SK-N-DZ (cell line): ENCODE measurements around the gene YTHDC1. TPM values are rescaled to one million over a fixed set of nuclear protein-coding genes. Genes with fewer than 3 reads are reported as not detected.
"Not testable (repeated sequence)": the region's sequence is repeated elsewhere in the genome, so short reads cannot be mapped to it uniquely, and the experiment has no call there.

Experiments
- DNase-seq: peaks from one replicate; pipeline ENCODE4 v3.0.0-alpha.2; 2015; ENCODE audit warnings: low spot score
- polyA plus RNA-seq, 2 experiments: library from polyadenylated mRNA; depleted of rRNA; stranded (reverse); fragments of >200 nt; gene quantifications; 2 replicates each; pipeline ENCODE4 v1.2.3, GENCODE V29; 2014

YTHDC1 gene
- 45.9 and 47.1 TPM in 2 replicates for polyA plus RNA-seq (2014; cell fraction: cytosol; rRNA removed)
- 77.2 and 97.6 TPM in 2 replicates for polyA plus RNA-seq (2014; cell fraction: nucleus; rRNA removed)

- peak; percentile 92 for DNase-seq
These were observed at the start of gene YTHDC1 for GRCh38 chr4:68349649-68350360. TSS of gene YTHDC1 (minus strand) at chr4:68350090. CDS start at chr4:68349753, 337 bp downstream.

DNA sequence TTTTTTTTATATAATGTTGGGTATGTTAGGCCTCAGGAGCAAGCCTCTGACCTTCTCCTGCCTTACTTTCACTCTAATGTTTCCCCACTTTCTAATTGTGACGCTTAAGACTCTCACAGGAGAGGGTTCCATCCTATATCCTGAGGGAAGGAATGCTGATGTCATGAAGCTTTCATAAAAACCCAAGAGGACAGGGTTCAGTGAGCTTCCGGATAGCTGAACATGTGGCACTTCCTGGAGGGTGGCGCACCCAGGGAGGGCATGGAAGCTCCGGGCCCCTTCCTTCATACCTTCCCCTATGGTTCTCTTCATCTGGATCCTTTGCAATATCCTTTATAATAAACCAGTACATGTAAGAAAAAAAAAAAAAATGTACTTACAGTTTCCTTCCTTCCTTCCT, 49.4 kb upstream of the YTHDC1 start:
- DNase-seq = no peak

DNA sequence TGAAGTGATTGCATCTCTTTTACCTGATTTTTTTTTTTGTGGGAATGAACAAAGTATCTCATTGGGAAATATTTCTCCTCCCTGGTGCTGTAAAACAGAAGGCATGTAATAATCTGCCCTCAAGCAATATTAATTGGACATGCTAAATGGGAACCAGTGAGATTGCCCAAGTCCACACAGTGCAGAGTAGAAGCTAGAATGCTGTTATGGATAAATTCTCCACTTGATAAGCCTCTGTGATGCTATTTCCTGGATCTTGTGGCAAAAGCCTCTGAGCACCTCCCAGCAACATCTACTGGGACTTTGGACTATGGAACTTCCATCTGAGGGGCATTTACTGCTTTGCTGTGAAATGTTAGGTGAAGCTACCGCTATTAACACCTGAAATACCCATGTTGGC, 46.9 kb upstream of the YTHDC1 start:
- DNase-seq = no peak

DNA sequence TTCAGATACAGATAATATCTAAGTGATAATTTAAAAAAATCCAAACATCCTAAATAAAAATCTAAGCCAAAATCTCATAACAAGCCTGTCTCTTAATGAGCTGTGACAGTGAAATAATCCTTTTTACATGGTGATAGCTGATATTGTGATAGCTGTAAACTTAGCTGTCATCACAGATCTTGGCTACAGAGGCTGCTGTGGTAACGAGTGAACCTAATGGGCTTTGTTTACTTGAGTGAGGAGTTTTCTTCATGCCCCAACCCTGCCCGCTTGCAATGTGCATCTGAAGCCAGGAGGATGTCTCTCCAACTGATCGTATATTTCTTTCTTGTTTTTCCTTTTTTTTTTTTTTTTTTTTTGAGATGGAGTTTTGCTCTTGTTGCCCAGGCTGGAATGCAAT, 41.5 kb upstream of the YTHDC1 start:
- no peak for DNase-seq

DNA sequence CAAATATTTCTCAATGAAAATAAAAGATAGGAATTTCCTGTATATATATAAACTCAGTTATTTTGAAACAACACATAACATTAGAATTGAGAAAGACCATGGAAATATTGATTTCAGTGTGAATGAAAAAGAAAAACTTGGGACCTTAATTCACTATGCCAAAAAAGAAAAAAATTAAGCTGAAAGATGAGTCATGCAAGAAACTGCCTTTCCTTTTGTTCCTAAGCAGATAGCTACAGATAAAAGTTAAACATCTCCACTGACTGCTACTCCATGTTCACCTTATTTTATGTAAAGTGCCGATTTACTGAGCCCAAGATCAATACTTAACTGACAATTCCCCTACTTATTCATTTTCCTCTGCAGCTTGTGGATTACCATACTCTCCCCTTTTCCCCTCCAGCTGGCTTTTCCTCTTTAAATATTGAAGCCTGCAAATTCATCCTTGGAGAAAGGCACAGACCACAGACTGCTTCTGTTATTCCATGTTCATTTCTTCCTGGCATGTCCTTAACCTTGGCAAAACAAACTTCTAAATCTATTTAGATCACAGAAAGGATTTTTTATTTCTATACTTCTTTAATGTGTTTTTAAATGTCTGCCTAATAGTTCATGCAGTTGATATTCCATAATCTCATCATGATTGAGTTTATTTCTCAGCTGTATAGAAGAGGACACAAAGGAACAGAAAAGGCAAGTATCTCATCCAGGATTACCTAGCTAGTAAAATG, 40.5 kb upstream of the YTHDC1 start:
- no peak for DNase-seq

DNA sequence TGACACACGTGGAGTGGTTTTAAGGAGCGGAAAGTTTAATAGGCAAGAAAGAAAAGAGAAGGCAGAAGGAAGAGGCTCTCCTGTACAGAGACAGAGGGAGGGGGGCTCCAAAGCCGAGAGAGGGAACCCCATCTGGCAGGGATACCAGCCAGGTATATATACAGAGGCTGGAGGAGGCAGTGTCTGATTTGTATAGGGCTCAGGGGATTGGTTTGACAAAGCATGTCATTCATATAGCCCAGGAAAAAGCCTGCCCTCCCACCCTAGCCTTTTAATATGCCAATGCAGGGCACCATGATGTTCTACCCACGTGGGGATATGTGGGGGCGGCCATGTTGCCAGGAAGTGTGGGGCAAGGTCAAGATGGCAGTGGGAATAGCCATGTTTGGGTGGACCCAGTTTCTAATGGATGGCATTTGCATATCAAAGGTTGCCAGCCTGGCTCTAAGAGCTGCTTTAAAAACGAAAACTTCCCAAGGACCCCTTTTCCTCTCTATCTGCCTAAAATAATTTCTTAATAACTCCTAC, 39.6 kb upstream of the YTHDC1 start:
- not testable (repeated sequence) for DNase-seq

GRCh38 chr4:68388347-68388865, 38.5 kb upstream of the YTHDC1 start:
- DNase-seq = no peak

DNA sequence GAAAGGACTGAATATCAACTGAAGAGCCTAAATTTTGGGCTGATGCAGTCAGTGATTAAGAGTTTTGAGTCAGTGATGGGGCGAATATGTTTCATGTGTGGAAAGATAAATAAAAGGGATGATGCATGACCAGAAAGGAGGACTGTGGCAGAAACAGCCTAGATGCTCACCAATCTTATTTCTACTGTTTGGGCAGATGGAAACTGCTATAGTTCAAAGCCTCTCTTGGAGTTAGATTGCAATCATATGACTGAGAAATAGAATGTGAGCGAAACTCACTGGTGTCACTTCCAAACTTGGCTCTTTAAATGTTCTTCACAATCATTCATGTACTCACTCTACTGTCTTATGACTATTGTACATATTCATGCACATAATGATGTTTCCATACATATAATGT, 35.4 kb upstream of the YTHDC1 start:
- no peak for DNase-seq

DNA sequence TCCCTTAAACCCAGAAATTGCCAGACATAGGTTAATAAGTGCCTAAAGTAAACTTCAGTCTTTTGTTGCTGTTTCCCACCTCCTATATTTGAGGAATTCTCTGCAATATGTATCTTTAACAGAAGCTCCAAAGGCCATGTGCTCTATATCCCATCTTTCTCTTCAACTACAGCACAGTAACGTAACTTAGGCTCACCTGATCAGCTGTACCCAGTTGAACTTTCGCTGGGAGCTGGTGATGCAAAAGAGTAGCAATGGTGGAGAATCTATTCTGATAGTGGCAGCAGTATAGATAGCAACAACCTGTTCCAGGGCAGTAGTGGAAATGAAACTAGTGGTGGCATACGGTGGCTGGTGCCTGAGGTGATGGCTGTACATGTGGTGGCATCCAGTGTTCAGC, 33.2 kb upstream of the YTHDC1 start:
- DNase-seq = no peak

GRCh38 chr4:68378226-68378625, 28.3 kb upstream of the YTHDC1 start:
- DNase-seq = no peak

- peak; percentile 22 for DNase-seq
These were observed 26.0 kb upstream of the YTHDC1 start for GRCh38 chr4:68375667-68376559.

DNA sequence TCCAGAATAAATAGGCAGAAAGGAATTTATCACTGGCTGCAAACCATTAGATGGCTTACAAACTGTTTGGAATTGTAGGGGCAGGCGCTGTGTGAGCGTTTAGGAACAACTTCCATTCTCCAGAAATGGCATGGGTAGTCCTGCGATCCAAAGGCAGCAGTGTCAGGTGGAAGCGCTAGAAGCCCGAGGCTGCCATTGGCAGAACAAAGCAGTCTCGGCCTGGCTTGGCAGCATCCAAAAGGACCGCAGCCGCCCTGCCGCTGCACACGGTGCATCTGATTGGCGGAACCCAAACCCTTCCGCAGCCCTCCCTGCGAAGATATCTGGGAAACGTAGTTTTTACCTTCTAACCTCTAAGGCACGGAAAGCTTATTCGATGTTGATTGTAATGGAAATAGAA, 23.6 kb upstream of the YTHDC1 start:
- DNase-seq = peak; percentile 80

DNA sequence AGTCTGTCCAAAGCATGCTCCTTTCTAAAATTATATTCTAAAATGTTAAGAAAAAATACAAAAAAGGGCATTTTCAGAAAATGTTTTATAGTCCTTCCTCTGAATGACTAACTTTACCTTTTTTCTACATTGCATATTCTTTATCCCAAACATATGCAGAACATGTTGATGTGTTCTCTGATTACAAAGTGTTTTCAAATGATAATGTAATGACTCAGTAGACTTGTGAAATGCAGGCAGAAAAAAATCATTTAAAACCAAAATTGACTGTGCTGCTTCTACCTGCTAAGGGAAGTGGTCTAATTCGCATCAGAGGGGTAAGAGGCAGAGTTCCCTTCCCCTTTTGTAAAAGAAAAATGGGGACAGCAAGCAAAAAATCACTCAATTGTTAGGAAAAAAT, 22.7 kb upstream of the YTHDC1 start:
- no peak for DNase-seq

DNA sequence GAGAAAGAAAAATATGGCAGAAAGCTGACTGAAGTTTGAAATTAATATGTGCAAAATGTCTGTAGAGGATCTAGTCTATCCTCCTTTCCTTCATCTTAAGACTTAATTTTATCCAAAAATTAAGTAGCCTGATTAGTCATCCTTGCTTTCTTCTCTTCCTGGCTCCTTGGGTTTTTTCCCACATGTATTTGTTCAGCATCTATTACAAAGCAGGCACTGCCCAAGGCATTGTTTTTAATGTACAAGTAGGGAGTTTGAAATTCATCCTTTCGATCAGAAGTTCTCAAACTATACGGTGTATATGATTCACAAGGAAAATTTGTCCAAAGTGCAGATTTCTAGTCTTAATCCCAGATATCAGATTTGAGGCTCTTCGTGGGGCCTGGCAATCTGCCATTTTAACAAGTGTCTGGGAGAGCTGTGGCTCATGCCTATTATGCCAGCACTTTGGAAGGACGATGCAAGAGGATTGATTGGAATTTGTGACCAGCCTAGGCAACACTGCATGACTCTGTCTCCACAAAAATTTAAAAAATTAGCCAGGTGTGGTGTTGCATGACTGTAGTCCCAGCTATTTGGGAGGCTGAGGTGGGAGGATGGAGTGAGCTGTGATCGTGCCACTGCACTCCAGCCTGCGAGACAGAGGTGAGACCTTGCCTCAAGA, 19.4 kb upstream of the YTHDC1 start:
- DNase-seq = no peak

GRCh38 chr4:68368691-68369131, 18.8 kb upstream of the YTHDC1 start:
- no peak for DNase-seq

GRCh38 chr4:68367835-68368234, 17.9 kb upstream of the YTHDC1 start:
- no peak for DNase-seq

DNA sequence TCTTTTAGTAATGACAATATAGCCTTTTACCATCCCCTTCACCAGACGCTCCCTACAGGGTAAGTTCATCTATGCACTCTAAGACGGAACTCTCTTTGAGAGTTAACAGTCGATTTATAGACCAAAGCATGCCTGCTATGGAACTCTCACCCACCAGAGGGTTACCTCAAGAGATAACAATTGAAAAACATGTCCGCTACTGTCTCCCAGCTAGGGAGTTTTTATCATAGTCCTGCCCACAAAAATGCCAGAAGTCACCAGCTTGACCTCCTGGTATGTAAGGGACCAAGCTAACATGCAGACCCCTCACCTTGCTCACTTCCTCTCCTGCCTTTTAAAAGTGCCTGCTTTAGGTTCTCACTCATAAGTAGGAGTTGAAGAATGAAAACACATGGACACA, 16.7 kb upstream of the YTHDC1 start:
- no peak for DNase-seq

GRCh38 chr4:68365068-68365467, 15.2 kb upstream of the YTHDC1 start:
- no peak for DNase-seq

DNA sequence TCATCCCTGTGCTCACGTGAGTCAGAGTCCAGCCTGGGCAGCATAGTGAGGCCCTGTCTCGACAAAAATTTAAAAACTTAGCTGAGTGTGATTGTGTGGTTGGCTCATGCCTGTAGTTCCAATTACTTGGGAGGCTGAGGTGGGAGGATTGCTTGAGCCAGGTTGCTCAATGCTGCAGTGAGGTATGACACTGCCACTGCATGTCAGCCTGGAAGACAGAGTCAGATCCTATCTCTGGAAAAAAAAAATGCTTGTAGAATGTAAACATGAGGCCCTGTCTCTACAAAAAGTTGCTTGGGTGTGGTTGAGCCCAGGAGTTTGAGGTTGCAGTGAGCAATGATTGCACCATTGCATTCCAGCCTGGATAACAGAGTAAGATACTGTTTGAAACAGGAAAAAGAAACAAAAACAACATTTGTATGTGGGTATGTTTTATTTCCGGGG, 11.3 kb upstream of the YTHDC1 start:
- no peak for DNase-seq

DNA sequence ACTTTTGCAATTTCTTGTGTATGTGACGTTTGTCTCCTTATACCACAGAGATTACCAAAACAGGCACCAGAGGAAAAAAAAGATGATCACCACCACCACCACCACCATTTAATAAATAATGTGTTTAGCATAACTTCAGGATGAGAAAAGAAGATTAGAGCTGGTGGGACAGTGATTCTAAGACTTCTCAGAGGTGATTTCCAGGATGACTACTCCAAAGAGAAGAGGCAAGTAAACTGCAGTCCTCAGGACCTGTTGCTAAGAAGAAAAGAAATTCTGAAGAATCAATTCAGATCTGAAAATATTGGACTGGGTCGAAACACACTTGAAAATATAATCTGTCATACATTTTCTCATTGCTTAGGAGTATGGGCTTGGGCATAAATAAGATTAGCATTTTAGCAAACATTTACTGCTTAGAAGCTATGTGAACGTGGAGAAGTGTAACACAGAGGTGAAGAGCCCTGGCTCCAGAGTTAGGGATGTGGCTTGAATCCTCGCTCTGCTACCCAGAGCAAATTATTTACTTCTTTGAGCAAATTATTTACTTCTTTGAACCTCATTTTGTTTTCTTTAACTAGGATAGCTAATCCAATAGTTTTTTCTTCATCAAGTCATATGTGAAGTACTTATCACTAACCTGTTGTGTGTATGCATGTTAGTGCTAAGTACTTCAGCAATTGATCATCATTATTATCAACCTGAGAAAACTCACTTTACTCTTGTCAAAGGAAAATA, 10.5 kb upstream of the YTHDC1 start:
- DNase-seq = no peak
